Fibroblast of villous mesenchyme (primary cell): Measurements from ENCODE around the gene FBXL16. TPM values are rescaled to one million over a fixed set of nuclear protein-coding genes. Genes with fewer than 3 reads are reported as not detected.
A peak's percentile ranks its signal among the peaks of the same experiment; 100 is the strongest.

Experiments
- DNase-seq: peaks from one replicate; pipeline ENCODE4 v3.0.0-alpha.2; 2010; ENCODE audit warnings: low read depth
- H3K4me3 ChIP-seq: 2 replicates; pipeline ENCODE4 v1.5.1; 2011; ENCODE audit warnings: low read depth, mild to moderate bottlenecking, low read length
- CTCF ChIP-seq: IDR thresholded peaks from 2 replicates; pipeline ENCODE4 v1.5.1; 2012; ENCODE audit warnings: low read depth, mild to moderate bottlenecking, low read length; ENCODE audit not compliant: insufficient read depth
- total RNA-seq: library from RNA; depleted of rRNA; stranded (reverse); fragments of >200 nt; gene quantifications from 2 replicates; pipeline ENCODE4 v1.2.3, GENCODE V29; 2012

FBXL16 gene
- total RNA-seq, 1 donor, result under 0.01 TPM

- no peak overlapping the region for H3K4me3 ChIP-seq
- TF ChIP-seq CTCF, result no peak
- no peak for DNase-seq
These were observed 24.4 kb upstream of the FBXL16 start for GRCh38 chr16:729768-730665.

- no peak for DNase-seq
- no peak overlapping the region for H3K4me3 ChIP-seq
These were observed 23.5 kb upstream of the FBXL16 start for GRCh38 chr16:728890-729744.

GRCh38 chr16:728131-728889 is 22.7 kb upstream of the FBXL16 start:
- peak overlapping the region; percentile 76 for H3K4me3 ChIP-seq
- no peak for TF ChIP-seq CTCF
- peak; percentile 79 for DNase-seq

More at GRCh38 chr16:728890-729744, 23.5 kb upstream of the FBXL16 start:
- TF ChIP-seq CTCF, result no peak

- H3K4me3 ChIP-seq, result peak overlapping the region; percentile 76
- no peak for TF ChIP-seq CTCF
- DNase-seq, result no peak
These were observed 21.8 kb upstream of the FBXL16 start for GRCh38 chr16:727291-727977.

- no peak for TF ChIP-seq CTCF
- H3K4me3 ChIP-seq, result peak within 1 kb of the TSS; percentile 76
- peak; percentile 48 for DNase-seq
These were observed 21.1 kb upstream of the FBXL16 start, which contains the start of the genes CCDC78 and HAGHL for GRCh38 chr16:726438-727290. Gene CCDC78, minus strand, starts transcription at chr16:726443. Its CDS starts 76 bp downstream, at chr16:726367. Gene HAGHL, plus strand, starts transcription at chr16:727106. Its CDS starts 404 bp downstream, at chr16:727510.
